ENCODE data around the gene AKT2. TPM values are rescaled to one million over a fixed set of nuclear protein-coding genes. Genes with fewer than 3 reads are reported as not detected.

Gene AKT2
- total RNA-seq, 1 donor from 2014 or later = 103 TPM

GRCh38 chr19:40229926-40230417 is 55.2 kb downstream of the AKT2 start:
- no peak for ATAC-seq
- DNase-seq = no peak
- Histone ChIP-seq H3K4me3 (no peak overlapping the region), H3K9me3 (no peaks in the 10 kb centered on the region), H3K27ac (no peak overlapping the region), H3K27me3 (peaks cover 15% of the 10 kb centered on the region), H3K4me1 (peaks cover 20% of the 10 kb centered on the region), H3K36me3 (peaks cover 18% of the 10 kb centered on the region)
- no peak for TF ChIP-seq CTCF (IDR thresholded peaks at IDR 0.05)
- intact Hi-C loops (cut with DNase I) = no loop called here

GRCh38 chr19:40229484-40229883 is 55.7 kb downstream of the AKT2 start:
- DNase-seq = no peak
- Histone ChIP-seq H3K4me1 (peaks cover 20% of the 10 kb centered on the region), H3K9me3 (no peaks in the 10 kb centered on the region), H3K4me3 (no peak overlapping the region), H3K27me3 (peaks cover 20% of the 10 kb centered on the region), H3K27ac (no peak overlapping the region), H3K36me3 (peaks cover 13% of the 10 kb centered on the region)
- no peak for ATAC-seq
- intact Hi-C loops (cut with DNase I) = no loop called here
- no peak for TF ChIP-seq CTCF (IDR thresholded peaks at IDR 0.05)

DNA sequence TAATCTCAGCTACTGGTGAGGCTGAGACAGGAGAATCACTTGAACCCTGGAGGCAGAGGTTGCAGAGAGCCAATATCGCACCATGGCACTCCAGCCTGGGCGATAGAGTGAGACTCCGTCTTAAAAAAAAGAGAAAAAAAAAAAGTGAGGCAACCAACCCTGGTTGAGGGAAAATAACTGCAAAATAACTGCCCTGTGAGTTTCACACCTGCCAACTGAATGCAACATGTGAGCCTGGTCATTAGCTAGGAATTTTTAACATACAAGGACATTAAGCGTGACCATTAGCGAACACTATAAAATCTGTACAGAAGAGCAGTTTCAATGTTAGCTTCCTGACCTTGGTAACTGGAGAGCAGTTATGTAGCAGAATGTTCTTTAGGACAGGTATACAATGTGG is 56.3 kb downstream of the AKT2 start:
- TF ChIP-seq CTCF (IDR thresholded peaks at IDR 0.05) = no peak
- Histone ChIP-seq H3K4me1 (peaks cover 20% of the 10 kb centered on the region), H3K27me3 (peaks cover 26% of the 10 kb centered on the region), H3K36me3 (peaks cover 13% of the 10 kb centered on the region), H3K9me3 (no peaks in the 10 kb centered on the region), H3K27ac (no peak overlapping the region), H3K4me3 (no peak overlapping the region)
- intact Hi-C loops (cut with DNase I) = no loop called here
- no peak for ATAC-seq
- DNase-seq = no peak

DNA sequence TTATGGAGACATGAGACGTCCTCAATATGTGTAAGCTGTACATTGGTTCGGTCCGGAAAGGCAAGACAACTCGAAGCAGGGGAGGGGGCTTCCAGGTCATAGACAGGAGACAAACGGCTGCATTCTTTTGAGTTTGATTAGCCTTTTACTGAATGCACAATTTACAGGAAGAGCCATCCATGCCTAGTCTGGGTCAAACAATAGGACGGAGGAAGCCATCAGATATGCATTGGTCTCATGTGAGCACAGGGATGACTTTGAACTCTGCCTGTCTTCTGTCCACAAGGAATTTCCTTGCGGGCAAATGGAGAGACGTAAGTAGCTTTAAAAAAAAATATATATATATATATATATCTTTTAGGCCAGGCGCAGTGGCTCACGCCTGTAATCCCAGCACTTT is 56.8 kb downstream of the AKT2 start:
- no peak for ATAC-seq
- intact Hi-C loops (cut with DNase I) = no loop called here
- no peak for TF ChIP-seq CTCF (IDR thresholded peaks at IDR 0.05)

GRCh38 chr19:40225440-40226305 is 59.5 kb downstream of the AKT2 start:
- Histone ChIP-seq H3K9me3 (no peaks in the 10 kb centered on the region), H3K4me1 (peaks cover 16% of the 10 kb centered on the region), H3K27me3 (peaks cover 34% of the 10 kb centered on the region), H3K36me3 (no peaks in the 10 kb centered on the region), H3K4me3 (peak overlapping the region; percentile 23), H3K27ac (no peak overlapping the region)
- no peak for ATAC-seq
- DNase-seq = no peak
- TF ChIP-seq CTCF (IDR thresholded peaks at IDR 0.05) = no peak
- intact Hi-C loops (cut with DNase I) = no loop called here

More for the DNA sequence above, 56.8 kb downstream of the AKT2 start:
- H3K36me3 ChIP-seq = peaks cover 8% of the 10 kb centered on the region
- H3K4me1 ChIP-seq = peaks cover 20% of the 10 kb centered on the region
- H3K4me3 ChIP-seq = no peak overlapping the region
- H3K27ac ChIP-seq = no peak overlapping the region
- H3K9me3 ChIP-seq = no peaks in the 10 kb centered on the region
- no peak for DNase-seq
- H3K27me3 ChIP-seq = peaks cover 31% of the 10 kb centered on the region
